ENCODE results near the gene HOXC13. TPM values are rescaled to one million over a fixed set of nuclear protein-coding genes. Genes with fewer than 3 reads are reported as not detected.

HOXC13 gene
- total RNA-seq, 1 donor from 2014 or later = not detected

DNA sequence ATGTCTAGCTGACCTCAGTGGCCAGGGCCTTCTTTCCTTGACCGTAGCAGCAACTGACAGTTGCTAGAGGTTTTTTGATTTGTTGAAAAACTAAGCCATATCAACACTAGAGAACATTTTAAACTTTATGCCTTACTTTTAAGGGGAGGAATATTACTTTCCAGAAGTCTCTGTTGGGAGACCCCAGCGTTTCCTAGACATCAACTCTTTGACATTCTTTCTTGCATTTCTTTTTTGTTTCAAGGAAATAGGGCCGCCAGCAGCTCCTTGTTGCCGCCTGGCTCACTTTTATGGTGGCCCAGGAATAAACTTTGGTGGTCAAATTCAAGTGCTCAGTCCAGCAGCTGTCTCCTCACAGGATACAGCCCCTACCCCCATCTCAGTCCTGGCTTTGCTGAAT lies 31.8 kb downstream of the HOXC13 start:
- DNase-seq (ENCODE audit: low read depth) (no peak), FAIRE-seq (no peak)
- Histone ChIP-seq H3K36me3 (ENCODE audit: control insufficient read depth, insufficient read depth, low read length) (no peaks in the 10 kb centered on the region), H3K4me3 (ENCODE audit: low read depth, low read length) (no peak overlapping the region), H3K27me3 (ENCODE audit: control insufficient read depth, insufficient read depth, low read length) (peaks cover 90% of the 10 kb centered on the region)
- TF ChIP-seq CTCF (IDR thresholded peaks at IDR 0.05; ENCODE audit: insufficient read depth, low read length, severe bottlenecking) = no peak

DNA sequence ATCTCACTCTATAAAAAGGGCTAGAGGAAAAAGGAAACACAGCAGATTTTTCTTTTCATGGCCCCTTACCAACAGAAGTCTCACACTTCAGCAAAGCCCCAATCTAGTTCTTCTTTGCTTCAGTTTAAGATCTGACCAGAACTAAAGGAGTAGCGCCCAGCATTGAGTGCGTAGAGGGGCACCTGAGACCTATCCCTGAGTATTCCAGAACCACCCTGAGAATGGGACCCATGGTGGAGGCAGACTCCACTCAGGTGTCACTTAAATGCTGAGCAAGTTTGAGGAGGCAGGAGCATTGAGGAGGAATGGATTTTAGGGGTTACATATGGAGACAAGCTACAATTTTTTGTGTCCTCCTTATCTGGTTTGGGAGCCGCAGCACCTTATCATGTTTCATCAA lies 32.5 kb downstream of the HOXC13 start:
- DNase-seq (ENCODE audit: low read depth) = no peak
- Histone ChIP-seq H3K27me3 (ENCODE audit: control insufficient read depth, insufficient read depth, low read length) (peaks cover 91% of the 10 kb centered on the region), H3K4me3 (ENCODE audit: low read depth, low read length) (no peak overlapping the region), H3K36me3 (ENCODE audit: control insufficient read depth, insufficient read depth, low read length) (no peaks in the 10 kb centered on the region)
- FAIRE-seq = no peak
- no peak for TF ChIP-seq CTCF (IDR thresholded peaks at IDR 0.05; ENCODE audit: insufficient read depth, low read length, severe bottlenecking)

DNA sequence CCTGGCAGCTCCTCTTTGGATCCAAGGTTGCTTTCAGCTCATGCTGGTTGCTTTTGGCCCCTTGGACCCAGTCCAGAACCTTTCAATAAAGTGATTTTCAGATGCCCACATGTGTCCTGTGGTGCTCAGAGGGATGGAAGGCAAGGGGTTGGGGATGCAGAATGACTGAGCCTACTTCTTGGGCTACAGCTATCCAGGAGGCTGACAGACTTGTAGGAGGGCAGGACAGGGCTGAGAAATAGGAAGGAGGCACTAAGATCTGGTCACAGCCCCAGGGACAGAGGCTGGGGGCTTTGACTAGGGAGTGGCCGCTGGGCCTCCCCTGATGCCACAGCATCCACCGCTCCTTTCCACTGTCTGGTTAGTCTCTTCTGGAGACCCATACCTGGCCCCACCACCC lies 33.1 kb downstream of the HOXC13 start:
- FAIRE-seq = no peak
- Histone ChIP-seq H3K27me3 (ENCODE audit: control insufficient read depth, insufficient read depth, low read length) (peaks cover 90% of the 10 kb centered on the region), H3K36me3 (ENCODE audit: control insufficient read depth, insufficient read depth, low read length) (no peaks in the 10 kb centered on the region), H3K4me3 (ENCODE audit: low read depth, low read length) (no peak overlapping the region)
- TF ChIP-seq CTCF (IDR thresholded peaks at IDR 0.05; ENCODE audit: insufficient read depth, low read length, severe bottlenecking) = no peak
- no peak for DNase-seq (ENCODE audit: low read depth)

DNA sequence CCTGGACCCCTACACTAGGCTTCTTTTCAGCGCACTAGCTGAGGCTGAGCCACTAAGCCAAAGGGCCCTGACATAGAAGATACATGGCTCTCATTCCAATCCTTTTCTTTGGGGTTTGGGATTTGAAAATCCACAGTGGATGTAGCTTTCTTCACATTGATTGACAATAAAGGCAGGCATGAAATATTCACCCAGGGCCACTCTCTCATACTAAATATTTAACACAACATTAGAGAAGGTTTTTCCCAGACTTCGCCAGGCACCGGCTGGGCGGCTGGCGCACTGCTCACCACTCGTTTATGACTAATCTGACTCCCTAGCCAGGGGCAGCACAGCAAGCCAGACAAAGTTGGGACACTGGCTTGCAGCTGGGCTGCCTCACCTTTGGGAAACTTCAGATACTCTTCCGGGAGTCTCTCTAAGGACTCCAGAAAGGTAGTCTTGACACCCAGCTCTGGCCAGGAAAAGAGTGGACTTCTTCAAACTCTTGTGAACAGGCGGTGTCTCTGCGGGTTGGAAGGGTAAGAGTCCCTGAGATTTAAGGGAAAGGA lies 33.6 kb downstream of the HOXC13 start:
- Histone ChIP-seq H3K4me3 (ENCODE audit: low read depth, low read length) (no peak overlapping the region), H3K27me3 (ENCODE audit: control insufficient read depth, insufficient read depth, low read length) (peaks cover 89% of the 10 kb centered on the region), H3K36me3 (ENCODE audit: control insufficient read depth, insufficient read depth, low read length) (no peaks in the 10 kb centered on the region)
- FAIRE-seq (no peak), DNase-seq (ENCODE audit: low read depth) (peak; percentile 4)
- no peak for TF ChIP-seq CTCF (IDR thresholded peaks at IDR 0.05; ENCODE audit: insufficient read depth, low read length, severe bottlenecking)

DNA sequence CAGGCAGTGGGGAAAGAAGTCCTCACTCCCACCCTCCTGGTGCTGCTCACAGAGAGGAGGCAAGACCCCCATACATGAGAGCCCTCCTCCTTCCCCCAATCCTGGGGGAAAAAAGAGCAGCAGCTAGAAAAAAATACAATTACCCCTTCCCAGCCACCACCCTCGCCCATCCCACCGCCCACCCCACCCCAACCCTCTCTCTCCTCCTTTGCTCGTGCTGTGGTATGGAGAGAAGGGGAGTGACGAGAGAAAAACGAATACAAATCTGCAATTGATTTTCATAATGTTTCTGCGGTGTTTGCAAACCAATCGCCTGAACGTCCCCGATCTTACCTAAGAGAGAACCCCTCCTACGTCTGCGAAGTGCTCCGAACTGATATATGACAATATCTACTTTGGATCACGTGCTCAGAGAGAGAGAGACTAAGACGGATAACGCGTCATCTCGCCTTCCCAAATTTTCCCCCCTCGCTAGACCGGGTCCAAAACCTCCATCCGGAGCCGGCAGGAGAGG lies 34.1 kb downstream of the HOXC13 start, which contains the start of gene HOXC11:
HOXC11 (plus strand) TSS at position 405 of the 514 bp plus-strand sequence. CDS start 116 bp downstream, outside the sequence.
- no peak within 1 kb of the TSS for H3K4me3 ChIP-seq (ENCODE audit: low read depth, low read length)
- H3K36me3 ChIP-seq (ENCODE audit: control insufficient read depth, insufficient read depth, low read length) = no peaks in the 10 kb centered on the region
- FAIRE-seq = no peak
- peaks cover 89% of the 10 kb centered on the region for H3K27me3 ChIP-seq (ENCODE audit: control insufficient read depth, insufficient read depth, low read length)
- no peak for TF ChIP-seq CTCF (IDR thresholded peaks at IDR 0.05; ENCODE audit: insufficient read depth, low read length, severe bottlenecking)
- DNase-seq (ENCODE audit: low read depth) = no peak

All from bronchial epithelial cell (primary cell).